ENCODE results near the gene TLCD3B.

The TLCD3B gene

GRCh38 chr16:29987371-29988085 is 43.5 kb downstream of the TLCD3B start:
- no peak for DNase-seq

- DNase-seq, result no peak
Observed at GRCh38 chr16:29986931-29987330, 44.1 kb downstream of the TLCD3B start.

DNA sequence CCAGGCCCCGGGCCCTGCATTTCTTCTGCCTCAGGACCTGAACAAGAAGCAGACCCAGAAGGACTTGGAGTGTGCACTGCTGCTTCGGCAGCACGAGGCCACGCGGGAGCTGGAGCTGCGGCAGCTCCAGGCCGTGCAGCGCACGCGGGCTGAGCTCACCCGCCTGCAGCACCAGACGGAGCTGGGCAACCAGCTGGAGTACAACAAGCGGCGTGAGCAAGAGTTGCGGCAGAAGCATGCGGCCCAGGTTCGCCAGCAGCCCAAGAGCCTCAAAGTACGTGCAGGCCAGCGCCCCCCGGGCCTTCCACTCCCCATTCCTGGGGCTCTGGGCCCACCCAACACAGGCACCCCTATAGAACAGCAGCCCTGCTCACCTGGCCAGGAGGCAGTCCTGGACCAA is 44.8 kb downstream of the TLCD3B start:
- no peak for DNase-seq

DNA sequence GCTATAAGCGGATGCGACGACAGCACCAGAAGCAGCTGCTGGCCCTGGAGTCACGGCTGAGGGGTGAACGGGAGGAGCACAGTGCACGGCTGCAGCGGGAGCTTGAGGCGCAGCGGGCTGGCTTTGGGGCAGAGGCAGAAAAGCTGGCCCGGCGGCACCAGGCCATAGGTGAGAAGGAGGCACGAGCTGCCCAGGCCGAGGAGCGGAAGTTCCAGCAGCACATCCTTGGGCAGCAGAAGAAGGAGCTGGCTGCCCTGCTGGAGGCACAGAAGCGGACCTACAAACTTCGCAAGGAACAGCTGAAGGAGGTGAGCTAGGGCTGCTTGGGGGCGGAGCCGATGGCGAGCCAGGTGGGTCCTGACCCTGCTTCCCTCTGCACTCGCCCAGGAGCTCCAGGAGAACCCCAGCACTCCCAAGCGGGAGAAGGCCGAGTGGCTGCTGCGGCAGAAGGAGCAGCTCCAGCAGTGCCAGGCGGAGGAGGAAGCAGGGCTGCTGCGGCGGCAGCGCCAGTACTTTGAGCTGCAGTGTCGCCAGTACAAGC is 45.7 kb downstream of the TLCD3B start:
- DNase-seq, result no peak

- DNase-seq, result no peak
Observed at GRCh38 chr16:29984764-29985147, 46.3 kb downstream of the TLCD3B start.

GRCh38 chr16:29984137-29984763 is 46.8 kb downstream of the TLCD3B start:
- no peak for DNase-seq

GRCh38 chr16:29983420-29984136 is 47.5 kb downstream of the TLCD3B start:
- no peak for DNase-seq

- DNase-seq, result no peak
Observed at GRCh38 chr16:29982560-29983419, 48.3 kb downstream of the TLCD3B start.

GRCh38 chr16:29978564-29979270 is 52.4 kb downstream of the TLCD3B start:
- no peak for DNase-seq

- no peak for DNase-seq
Observed at GRCh38 chr16:29978081-29978480, 53.0 kb downstream of the TLCD3B start.

GRCh38 chr16:29977063-29977825 is 53.8 kb downstream of the TLCD3B start:
- no peak for DNase-seq

DNA sequence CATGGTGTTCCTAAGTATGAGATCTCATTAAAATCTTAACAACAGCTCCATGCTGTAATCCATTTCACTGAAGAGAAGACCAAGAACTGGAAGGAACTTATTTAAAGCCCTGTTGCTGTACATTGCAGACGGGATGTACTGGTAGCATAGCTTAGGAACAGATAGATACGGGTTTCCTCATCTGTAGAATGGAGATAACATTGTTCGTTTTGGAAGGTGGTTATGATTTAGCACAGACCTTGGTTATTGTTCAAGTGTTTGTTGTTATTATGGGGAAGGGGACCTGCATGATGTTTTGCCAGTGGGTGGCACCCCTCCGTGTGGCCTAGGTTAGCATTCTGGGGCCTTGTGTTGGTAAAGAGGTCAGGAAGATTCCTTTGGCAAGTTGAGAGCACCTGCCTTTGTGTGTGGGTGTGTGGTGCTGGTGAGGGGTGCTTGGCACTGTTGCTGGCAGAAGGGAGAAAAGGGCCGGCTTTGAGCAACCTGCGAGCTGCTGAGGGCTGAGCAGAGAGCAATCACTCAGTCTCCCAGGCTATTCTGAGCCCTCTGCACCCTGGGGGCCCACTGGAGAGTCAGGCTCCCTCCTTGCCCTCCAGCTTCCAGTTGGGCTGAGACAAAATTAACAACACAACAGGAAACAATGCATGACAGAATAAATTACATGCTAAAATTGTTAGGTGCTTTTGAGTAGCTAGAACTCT is 55.1 kb downstream of the TLCD3B start:
- peak; percentile 65 for DNase-seq

DNA sequence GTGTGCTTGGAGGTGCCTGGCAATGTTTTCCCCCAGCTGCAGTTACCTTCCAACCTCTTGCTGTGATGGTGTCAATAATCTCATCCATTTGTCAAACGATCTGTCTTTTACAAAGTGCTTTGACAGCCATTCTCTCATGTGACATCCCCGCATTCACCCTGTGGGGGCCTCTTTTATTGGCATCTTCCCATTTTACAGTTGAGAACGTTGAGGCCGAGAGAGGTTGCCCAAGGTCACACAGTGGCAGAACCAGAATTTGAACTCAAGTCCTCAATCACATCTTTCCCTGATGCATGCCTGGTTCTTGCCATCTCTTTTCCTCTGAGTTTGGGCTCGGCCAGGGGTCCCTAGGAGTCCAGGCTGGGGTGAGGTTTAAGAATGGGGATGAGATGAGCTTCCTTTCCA is 55.9 kb downstream of the TLCD3B start:
- no peak for DNase-seq

Data from OCI-M1 (cell line).